ENCODE results near the gene AHCYL1. TPM values are rescaled to one million over a fixed set of nuclear protein-coding genes. Genes with fewer than 3 reads are reported as not detected.
A peak's percentile ranks its signal among the peaks of the same experiment; 100 is the strongest.

Gene AHCYL1
- total and polyA plus RNA-seq, 9 donors = 41.1 to 113 (median 85.8) TPM

DNA sequence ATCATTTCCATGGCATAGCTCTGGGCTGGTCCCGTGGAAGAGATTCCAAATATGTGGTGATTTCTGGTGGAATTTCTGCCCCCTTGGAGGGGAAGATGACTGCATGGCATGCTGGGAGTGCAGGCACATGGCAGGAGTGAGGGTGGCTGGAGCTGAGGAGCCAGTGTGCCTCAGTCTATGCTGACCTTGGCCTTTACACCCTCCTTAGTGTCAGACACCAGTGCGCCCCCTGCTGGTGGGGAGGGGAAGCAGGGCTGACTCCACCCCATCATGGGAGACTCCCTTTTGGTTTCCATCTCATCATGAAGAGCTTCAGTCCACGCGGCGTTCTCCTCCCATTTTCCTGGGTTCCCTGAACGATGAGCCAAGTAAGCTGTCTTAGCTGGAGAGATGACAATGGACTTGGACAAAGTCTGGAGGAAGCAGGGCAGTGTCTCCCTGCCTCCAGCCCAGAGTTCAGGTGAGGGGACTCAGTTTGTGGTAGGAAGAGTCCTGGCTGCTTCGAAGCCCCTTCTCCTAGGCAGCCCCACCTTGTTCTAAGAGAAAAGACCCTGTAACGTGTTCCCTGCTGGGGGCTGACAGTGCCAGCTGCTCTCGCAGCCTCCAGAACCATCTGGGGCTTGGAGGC, 75.6 kb downstream of the AHCYL1 start:
- 84 to 87% (median 87%) methylated on average over 9 of the region's 9 CpGs for WGBS, 3 donors
- TF ChIP-seq, protein P1, sequence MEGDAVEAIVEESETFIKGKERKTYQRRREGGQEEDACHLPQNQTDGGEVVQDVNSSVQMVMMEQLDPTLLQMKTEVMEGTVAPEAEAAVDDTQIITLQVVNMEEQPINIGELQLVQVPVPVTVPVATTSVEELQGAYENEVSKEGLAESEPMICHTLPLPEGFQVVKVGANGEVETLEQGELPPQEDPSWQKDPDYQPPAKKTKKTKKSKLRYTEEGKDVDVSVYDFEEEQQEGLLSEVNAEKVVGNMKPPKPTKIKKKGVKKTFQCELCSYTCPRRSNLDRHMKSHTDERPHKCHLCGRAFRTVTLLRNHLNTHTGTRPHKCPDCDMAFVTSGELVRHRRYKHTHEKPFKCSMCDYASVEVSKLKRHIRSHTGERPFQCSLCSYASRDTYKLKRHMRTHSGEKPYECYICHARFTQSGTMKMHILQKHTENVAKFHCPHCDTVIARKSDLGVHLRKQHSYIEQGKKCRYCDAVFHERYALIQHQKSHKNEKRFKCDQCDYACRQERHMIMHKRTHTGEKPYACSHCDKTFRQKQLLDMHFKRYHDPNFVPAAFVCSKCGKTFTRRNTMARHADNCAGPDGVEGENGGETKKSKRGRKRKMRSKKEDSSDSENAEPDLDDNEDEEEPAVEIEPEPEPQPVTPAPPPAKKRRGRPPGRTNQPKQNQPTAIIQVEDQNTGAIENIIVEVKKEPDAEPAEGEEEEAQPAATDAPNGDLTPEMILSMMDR (IDR thresholded peaks at IDR 0.05) = peak in 1 of 3 donors; percentile 20
- TF ChIP-seq POLR2A (IDR thresholded peaks at IDR 0.05) = no peak
- intact Hi-C loops (cut with DNase I) = no loop called here
- H3K36me3 ChIP-seq = no peaks in the 10 kb centered on the region
- no peaks in the 10 kb centered on the region for H3K27me3 ChIP-seq
- DNase-seq = peak in 1 of 5 donors; percentile 35
- H3K9me3 ChIP-seq = no peaks in the 10 kb centered on the region
- H3K27ac ChIP-seq = no peak overlapping the region
- no peak overlapping the region for H3K4me3 ChIP-seq
- H3K4me1 ChIP-seq (ENCODE audit: insufficient read depth) = no peaks in the 10 kb centered on the region

DNA sequence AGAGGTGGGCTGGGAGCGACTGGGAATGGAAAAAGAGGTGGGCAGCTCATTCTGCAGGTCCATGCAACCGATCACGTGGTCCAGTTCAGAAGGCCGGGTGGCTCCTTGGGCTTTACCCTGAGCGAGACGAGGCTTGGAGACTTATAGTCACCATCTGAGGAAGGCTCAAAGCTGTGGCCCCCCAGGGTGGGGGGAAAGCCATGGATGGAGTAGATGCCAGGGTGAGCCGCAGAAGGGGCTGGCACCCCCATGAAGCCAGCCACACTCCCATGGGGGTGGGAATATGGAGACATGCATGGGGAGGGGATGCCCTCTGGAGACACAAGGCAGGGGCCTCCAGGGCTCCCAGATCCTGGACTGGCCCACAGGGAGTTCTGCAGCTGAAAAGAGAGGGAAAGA, 76.1 kb downstream of the AHCYL1 start:
- Histone ChIP-seq H3K4me1 (ENCODE audit: insufficient read depth) (no peaks in the 10 kb centered on the region), H3K27ac (no peak overlapping the region), H3K9me3 (no peaks in the 10 kb centered on the region), H3K4me3 (no peak overlapping the region), H3K27me3 (no peaks in the 10 kb centered on the region), H3K36me3 (no peaks in the 10 kb centered on the region)
- no peak for DNase-seq
- TF ChIP-seq EP300 (IDR thresholded peaks at IDR 0.05) = no peak
- TF ChIP-seq POLR2A (IDR thresholded peaks at IDR 0.05) = no peak
- TF ChIP-seq, protein P1 (IDR thresholded peaks at IDR 0.05) = no peak
- WGBS, 3 donors = 92 to 94% (median 92%) methylated on average over 7 of the region's 7 CpGs
- intact Hi-C loops (cut with DNase I) = no loop called here

DNA sequence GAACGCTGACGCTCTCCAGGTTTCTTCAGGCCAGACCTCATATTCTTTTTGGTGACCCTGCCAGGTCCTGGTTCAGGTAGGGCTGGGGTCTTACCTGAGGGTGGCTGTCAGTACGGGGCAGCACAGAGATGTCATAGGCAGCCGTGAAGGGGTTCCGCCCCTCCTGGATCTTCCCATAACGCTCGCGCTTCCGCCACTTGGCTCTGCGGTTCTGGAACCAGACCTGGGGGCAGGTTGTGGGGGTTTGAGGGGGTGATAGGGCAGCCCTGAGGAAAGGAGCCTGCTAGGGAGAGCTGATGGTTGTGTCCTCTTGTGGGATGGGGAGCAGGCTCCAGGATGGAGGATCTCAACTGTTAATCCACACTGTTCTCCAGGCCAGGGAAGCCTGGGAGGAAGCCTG, 76.8 kb downstream of the AHCYL1 start:
- H3K9me3 ChIP-seq = no peaks in the 10 kb centered on the region
- no peak overlapping the region for H3K4me3 ChIP-seq
- no peak overlapping the region for H3K27ac ChIP-seq
- H3K27me3 ChIP-seq = no peaks in the 10 kb centered on the region
- 94 to 95% (median 94%) methylated on average over 10 of the region's 10 CpGs for WGBS, 3 donors
- intact Hi-C loops (cut with DNase I) = no loop called here
- no peak for DNase-seq
- no peaks in the 10 kb centered on the region for H3K4me1 ChIP-seq (ENCODE audit: insufficient read depth)
- no peak for TF ChIP-seq POLR2A (IDR thresholded peaks at IDR 0.05)
- no peak for TF ChIP-seq EP300 (IDR thresholded peaks at IDR 0.05)
- TF ChIP-seq, protein P1 (IDR thresholded peaks at IDR 0.05) = no peak
- H3K36me3 ChIP-seq = no peaks in the 10 kb centered on the region

DNA sequence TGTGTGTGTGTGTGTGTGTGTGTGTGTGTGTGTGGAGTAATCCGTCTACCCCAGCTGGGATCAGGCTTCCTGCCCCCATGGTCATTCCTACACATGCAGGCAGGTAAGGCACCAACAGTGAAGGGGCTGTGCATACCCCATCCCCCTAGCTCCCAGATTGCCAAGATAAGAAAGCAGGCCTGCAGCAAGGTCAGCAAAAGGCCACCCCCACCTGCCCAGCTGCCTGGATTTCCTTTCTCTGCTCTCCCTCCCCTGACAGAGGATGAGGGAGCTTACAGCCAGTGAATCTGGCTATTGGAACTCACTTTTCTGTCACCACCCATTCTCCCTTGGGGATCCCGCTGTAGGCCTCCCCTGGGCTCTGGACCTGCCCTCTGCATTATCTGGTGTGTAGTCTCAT, 78.0 kb downstream of the AHCYL1 start:
- Histone ChIP-seq H3K36me3 (no peaks in the 10 kb centered on the region), H3K27me3 (no peaks in the 10 kb centered on the region), H3K9me3 (no peaks in the 10 kb centered on the region), H3K4me3 (no peak overlapping the region), H3K27ac (no peak overlapping the region), H3K4me1 (ENCODE audit: insufficient read depth) (no peaks in the 10 kb centered on the region)
- TF ChIP-seq, protein P1 (IDR thresholded peaks at IDR 0.05) = no peak
- TF ChIP-seq POLR2A (IDR thresholded peaks at IDR 0.05) (no peak), EP300 (IDR thresholded peaks at IDR 0.05) (no peak)
- intact Hi-C loops (cut with DNase I) = no loop called here
- 68 to 92% (median 76%) methylated on average over 2 of the region's 2 CpGs for WGBS, 3 donors
- no peak for DNase-seq
